GM21529 (cell line): ENCODE results near the gene SORCS2.

Source experiments
- ATAC-seq: cut with Tn5 transposase; IDR thresholded peaks from one replicate; pipeline ENCODE4 v1.9.1; 2021; ENCODE audit not compliant: unreplicated experiment

SORCS2 gene

GRCh38 chr4:7261536-7261935 lies 69.2 kb downstream of the SORCS2 start:
- ATAC-seq: no peak

DNA sequence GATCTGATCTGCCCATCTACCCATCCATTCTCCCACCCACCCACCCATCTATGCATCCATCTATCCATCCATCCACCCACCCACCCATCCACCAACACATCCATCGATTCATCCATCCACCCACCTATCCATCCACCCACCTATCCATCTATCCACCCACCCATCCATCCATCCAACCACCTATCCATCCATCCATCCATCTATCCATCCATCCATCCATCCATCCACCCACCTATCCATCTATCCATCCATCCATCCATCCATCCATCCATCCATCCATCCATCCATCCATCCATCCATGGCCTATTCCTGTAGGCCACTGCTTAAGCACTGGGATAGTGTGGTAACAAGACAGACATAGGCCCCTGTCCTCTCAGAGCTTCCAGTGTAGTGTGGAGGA lies 69.8 kb downstream of the SORCS2 start:
- ATAC-seq: no peak

GRCh38 chr4:7263166-7263565 lies 70.8 kb downstream of the SORCS2 start:
- ATAC-seq: no peak

DNA sequence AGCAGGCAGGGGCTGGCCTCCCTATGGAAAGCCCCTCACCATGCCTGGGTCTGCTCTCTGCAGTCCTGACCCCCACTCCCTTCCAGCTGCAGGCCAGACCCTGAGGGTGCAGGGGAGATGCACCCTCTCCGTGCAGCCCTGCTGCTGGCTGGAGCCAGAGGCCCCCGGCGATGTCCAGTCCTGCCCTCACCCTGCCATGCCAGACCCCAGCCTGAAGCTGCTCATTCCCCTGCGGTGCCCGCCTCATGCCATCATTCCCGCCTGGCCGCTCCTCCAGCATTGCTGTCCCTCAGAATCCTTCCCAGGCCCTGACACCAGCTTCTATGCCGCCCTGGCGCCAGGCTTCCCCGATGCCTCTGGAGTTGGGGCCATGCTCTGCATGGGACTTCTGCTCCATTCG lies 72.4 kb downstream of the SORCS2 start:
- ATAC-seq: no peak

- no peak for ATAC-seq
Observed at GRCh38 chr4:7266525-7267292, 74.4 kb downstream of the SORCS2 start.

DNA sequence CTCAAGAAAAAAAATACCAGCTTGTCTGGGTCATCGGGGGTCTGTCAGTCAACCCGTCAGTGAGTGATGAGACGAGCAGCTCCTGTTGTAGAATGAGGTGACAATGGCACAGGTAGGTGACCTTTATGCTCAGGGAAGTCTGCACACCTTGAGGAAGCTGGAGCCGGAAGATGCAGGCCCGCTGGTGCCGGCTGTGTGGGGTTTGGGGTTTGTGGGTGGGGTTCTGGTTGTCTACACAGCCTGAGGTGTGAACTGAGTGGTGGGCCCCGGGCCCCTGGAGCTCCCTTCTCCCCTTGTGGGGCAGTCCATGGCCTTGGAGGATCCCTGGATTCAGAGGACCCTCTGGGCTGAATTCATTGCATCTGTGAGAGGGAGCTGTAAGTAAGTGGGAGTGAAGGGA lies 75.5 kb downstream of the SORCS2 start:
- no peak for ATAC-seq

- no peak for ATAC-seq
Observed at GRCh38 chr4:7268941-7269340, 76.6 kb downstream of the SORCS2 start.

- ATAC-seq: no peak
Observed at GRCh38 chr4:7270121-7270520, 77.8 kb downstream of the SORCS2 start.

- no peak for ATAC-seq
Observed at GRCh38 chr4:7272404-7272803, 80.1 kb downstream of the SORCS2 start.

DNA sequence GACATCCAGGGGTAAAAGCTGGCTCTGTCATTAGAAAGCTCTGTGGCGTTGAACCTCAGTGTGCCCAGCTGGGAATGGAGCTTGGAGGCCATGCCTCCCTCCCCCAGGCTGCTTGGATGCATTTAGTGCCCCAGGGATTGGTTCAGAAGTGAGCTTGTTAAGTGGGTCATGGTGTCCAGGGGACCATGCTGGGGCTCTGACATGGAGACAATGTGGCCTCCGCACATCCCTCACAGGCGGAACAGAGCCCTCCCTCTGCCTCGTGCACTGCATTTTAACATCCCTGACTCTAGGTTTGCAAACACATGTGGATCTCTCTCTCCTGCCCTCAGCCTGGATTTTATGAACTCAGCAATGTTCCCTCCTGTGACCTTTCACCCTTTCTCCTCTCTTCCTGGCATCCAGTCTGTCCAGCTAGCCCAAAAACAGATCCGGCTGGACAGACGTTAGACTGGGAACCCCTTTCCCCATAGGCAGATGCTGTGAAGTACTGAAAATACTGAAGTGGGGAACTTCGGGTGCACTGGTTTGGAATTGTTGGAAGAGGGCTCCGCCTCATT lies 81.5 kb downstream of the SORCS2 start:
- no peak for ATAC-seq

DNA sequence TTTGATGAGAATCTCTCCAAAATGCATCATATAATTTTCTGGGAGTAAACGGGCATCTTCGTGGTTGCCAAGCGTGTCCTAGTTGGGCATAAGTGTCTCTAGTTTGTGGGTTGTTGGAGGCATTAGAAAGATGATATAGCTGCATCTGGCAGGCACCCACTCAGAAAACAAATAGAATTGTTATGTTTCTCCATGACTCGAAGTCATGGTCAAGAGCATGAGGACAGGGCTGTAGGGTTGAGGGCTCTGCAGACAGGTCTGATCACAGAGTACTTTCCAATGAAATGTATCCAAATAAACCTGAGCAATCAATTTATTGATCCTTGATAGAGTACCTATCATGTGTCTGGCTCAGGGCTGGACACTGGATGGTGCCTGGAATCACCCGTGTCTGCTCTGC lies 82.7 kb downstream of the SORCS2 start:
- ATAC-seq: no peak

- no peak for ATAC-seq
Observed at GRCh38 chr4:7275490-7276154, 83.3 kb downstream of the SORCS2 start.

DNA sequence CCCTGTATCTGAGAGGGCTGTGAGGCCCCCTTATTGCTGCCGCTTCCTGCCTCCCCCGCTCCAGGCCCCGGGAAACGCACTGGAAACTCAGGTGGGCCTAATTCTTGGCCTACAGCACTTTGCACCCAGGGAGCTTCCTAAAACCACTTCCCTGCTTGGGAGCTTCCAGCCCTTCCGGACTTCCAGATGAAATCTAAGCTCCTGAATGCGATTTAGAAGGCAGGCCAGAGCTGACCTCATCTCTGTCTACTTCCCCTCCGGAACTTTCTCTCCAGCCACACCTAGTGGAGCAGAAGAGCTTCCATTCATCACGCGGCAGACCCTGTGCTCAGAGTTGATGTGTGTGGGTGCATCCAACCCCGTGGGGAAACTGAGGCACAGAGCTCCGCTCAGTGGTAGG lies 84.2 kb downstream of the SORCS2 start:
- ATAC-seq: no peak

DNA sequence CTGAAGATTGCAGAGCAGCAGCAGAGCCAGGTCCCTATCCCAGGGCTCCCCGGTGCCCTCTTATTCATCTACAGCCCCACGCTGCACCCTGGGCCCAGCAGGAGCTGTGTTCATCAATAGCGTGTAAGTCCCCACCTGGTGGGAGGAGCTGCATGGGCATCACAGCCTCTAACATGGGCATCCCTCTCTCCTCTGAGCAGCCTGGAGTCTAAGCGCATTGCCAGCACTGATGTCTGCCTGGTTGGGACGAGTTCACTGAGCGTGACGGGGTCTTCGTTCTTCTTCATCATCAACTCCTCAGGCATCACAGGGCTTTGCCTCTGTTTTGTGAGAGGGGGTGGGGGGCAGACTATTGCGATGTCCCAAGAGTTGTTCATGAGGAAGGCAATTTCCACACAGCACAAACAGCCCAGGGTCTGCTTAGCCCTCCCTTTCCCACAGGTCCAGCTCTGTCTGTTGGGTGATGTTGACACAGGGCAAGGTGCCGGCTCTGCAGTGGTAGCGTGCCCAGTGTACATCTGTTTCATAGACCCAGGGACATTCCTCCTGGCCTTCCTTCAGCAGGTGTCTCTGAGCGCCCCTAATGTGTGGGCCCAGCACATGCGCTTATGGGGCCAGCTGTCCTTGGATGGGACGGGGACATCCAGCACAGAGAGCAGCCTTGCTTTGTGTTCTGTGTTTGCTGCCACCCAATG lies 85.9 kb downstream of the SORCS2 start:
- ATAC-seq: no peak

DNA sequence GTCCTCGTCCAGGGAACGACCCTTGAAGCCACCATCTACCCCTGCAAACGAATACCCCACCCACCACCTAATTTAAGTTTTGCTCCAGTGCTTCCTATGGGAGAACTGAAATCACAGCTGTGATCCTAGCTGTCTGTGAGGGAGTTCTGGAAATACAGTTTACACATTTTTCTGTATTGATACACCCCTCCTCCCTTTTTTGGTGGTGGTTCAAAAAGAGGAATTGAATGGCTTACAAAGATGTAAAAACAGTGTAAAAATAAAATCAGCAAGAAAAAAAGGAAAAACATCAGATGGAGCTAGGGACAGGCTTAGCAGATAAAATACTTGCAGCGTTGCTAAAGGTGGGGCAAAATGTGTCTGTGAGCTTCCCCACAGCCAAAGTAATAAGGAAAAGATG lies 86.6 kb downstream of the SORCS2 start:
- ATAC-seq: no peak

DNA sequence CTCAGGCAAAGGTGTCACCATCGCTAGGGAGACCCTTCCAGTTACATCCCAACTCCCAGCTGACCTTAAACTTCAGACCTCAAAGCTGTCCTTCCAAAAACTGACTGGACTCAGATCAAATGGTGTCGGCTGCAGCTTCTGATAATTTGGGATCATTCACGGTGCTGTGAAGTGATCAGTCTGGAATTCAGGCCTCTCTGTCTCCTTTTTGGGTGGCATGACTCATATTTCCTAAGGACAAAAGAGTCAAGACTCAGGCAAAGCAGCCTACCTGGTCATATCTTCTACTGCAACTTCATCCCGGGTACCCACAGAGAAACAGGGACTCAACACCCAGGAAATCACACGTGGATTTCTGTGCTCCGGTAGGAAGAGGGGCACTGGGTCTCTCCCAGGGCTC lies 87.6 kb downstream of the SORCS2 start:
- ATAC-seq: no peak

- ATAC-seq: no peak
Observed at GRCh38 chr4:7280926-7281690, 88.8 kb downstream of the SORCS2 start.

DNA sequence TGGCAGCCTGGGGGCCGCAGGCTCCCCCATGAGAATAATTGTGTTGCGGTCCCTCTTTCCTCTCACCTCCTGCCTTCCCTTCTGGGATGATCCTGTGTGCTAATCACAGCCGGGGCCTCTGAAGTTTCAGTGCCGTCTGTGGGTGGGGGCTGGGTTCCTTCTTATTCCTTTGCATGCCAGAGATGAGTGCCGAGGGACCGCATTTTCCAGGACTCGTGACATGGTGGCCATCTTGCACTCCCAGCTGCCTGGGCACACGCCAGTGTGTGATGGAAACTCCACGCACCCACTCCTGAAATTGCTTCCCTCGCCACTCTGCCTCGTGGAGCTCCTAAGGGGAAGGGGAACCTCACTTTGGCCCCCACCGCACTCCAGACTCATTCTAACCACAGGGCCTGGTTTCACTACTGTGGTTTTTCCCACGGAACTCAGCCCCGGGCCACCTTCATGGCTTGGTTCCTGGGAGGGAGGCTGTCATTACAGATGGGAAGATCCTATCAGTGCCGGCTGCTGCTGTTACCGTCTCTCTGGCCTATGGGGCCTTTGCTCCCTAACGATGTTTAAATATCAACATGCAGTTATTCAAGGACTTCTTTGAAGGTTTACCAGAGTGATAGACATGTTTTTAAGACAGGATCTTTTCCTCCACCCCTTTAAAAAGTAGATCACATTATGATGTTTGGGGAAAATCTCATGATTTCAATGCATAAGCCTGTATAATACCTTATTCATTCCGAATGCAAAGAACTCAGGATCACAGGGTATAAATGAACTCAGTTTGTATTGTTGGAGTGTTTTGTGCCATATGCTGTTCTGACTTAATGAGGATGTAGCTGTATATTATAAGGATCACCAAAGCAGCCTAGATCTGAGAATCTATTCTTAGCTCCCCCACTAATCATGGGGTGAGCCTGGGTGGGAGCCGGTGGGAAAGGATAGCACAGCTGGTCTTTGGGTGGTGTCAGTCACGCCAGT lies 89.6 kb downstream of the SORCS2 start:
- no peak for ATAC-seq

DNA sequence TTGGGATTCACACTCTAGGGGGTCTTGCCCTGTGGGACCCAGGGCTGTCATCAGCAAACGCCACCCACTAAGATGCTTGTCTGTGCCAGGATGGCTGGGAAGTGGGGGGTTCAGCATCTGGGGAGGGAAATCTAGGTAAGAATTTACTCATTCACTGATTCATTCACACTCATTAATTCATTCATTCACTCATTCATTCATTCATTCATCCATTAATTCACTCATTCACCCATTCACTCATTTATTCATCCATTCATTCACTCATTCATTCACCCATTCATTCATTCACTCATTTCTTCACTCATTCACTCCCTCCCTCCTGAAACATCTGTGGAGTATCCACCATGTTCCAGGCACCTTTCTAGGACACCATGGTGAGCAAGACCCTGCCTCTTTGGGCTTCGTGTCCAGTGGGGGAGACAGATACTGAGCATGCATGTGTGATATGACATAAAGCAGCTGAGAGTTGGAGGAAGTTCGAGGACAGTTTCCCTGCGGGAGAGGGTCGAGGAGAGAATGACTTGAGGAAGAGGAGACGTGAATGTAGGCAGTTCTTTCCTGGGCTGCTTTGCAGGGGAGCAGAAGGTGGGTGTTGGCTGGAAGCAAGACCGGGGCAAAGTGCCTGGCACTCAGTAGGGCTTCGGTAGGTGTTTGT lies 90.6 kb downstream of the SORCS2 start:
- ATAC-seq: no peak
